ENCODE data around the gene GABRB1.

The GABRB1 gene

DNA sequence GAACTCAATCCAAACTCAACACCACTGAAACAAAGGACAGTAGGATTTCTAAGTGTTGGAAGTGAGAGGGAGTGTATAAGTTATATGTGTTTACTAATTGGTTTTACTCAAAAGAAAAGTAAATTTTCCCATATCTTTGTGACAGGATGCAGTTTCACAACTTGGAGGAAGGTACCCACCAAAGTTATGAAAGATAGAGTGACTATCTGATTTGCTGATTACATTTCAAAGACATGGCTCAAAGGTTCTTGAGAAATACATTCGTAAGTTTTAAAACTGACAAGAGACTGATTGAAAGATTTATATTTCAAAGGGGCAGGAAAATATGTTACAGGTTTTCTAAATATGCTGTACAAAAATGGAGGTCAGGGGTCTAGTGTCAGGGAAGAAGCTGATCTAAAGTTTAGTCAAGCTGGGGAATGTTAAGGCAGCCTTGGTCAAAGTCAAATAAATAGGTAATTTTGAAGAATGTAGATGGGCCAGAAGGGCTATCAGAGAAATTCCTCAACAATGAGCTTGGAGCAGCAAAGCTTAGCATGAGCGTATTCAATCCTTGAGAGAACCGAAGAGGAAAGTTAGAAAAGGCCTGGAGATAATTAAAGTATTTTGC is 441.9 kb downstream of the GABRB1 start:
- Histone ChIP-seq H3K27ac (ENCODE audit: extremely low read depth, low read depth, low read length) (no peak overlapping the region), H3K9me3 (ENCODE audit: control insufficient read depth, insufficient read depth, low read depth, low read length) (no peaks in the 10 kb centered on the region), H3K36me3 (ENCODE audit: control insufficient read depth in 2 of 2, insufficient read depth in 1 of 2, low read length in 2 of 2) (no peaks in the 10 kb centered on the region), H3K4me3 (ENCODE audit: low read depth, low read length) (no peak overlapping the region), H3K4me1 (ENCODE audit: control insufficient read depth, insufficient read depth, low read length) (no peaks in the 10 kb centered on the region)
- POLR2A ChIA-PET = interaction anchor here (0.7 kb wide), 1 partner anchor 15 kb away, joined by 5 read pairs; no protein-coding TSS in a partner anchor
- CTCF ChIA-PET = interaction anchor here (0.8 kb wide), 1 partner anchor 11 kb away, joined by 4 read pairs; no protein-coding TSS in a partner anchor
- no peak for TF ChIP-seq ZNF211 (tag by site-specific recombination; IDR thresholded peaks at IDR 0.05; ENCODE audit: low read depth)
- no peak for TF ChIP-seq ZNF10 (tag by site-specific recombination; IDR thresholded peaks at IDR 0.05)
- no peak for TF ChIP-seq ZNF830 (tag by site-specific recombination; IDR thresholded peaks at IDR 0.05; ENCODE audit: low read depth)
- TF ChIP-seq, protein P1, sequence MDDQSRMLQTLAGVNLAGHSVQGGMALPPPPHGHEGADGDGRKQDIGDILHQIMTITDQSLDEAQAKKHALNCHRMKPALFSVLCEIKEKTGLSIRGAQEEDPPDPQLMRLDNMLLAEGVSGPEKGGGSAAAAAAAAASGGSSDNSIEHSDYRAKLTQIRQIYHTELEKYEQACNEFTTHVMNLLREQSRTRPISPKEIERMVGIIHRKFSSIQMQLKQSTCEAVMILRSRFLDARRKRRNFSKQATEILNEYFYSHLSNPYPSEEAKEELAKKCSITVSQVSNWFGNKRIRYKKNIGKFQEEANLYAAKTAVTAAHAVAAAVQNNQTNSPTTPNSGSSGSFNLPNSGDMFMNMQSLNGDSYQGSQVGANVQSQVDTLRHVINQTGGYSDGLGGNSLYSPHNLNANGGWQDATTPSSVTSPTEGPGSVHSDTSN (CRISPR knock-in tag; IDR thresholded peaks at IDR 0.05) = no peak
- no peak for TF ChIP-seq ZNF366 (tag by site-specific recombination; conservative IDR thresholded peaks at IDR 0.05)
- TF ChIP-seq, protein P2, sequence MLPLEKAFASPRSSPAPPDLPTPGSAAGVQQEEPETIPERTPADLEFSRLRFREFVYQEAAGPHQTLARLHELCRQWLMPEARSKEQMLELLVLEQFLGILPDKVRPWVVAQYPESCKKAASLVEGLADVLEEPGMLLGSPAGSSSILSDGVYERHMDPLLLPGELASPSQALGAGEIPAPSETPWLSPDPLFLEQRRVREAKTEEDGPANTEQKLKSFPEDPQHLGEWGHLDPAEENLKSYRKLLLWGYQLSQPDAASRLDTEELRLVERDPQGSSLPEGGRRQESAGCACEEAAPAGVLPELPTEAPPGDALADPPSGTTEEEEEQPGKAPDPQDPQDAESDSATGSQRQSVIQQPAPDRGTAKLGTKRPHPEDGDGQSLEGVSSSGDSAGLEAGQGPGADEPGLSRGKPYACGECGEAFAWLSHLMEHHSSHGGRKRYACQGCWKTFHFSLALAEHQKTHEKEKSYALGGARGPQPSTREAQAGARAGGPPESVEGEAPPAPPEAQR (tag by site-specific recombination; IDR thresholded peaks at IDR 0.05) = no peak
- TF ChIP-seq TRIM28 (IDR thresholded peaks at IDR 0.05; ENCODE audit: borderline replicate concordance, low read length) = no peak

DNA sequence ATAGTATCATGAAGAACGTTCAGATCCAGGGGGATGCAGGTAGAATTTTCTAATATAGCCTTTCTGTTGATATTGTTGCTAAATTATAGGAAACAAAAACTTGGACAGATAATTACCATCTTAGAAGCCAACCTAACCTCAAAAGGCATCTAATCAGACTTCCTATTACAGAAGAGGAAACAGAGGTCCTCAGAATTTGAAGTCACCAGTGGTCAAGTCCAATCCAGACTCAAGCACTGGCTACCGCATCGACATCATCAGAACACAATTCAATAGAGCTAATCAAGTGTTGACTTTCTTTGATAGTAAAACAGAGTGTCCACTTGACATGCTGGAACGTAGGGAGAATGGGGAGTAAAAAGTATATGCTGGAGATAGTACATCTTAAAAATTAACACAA is 443.4 kb downstream of the GABRB1 start:
- Histone ChIP-seq H3K36me3 (ENCODE audit: control insufficient read depth in 2 of 2, insufficient read depth in 1 of 2, low read length in 2 of 2) (no peaks in the 10 kb centered on the region), H3K27ac (ENCODE audit: extremely low read depth, low read depth, low read length) (no peak overlapping the region), H3K9me3 (ENCODE audit: control insufficient read depth, insufficient read depth, low read depth, low read length) (no peaks in the 10 kb centered on the region), H3K4me1 (ENCODE audit: control insufficient read depth, insufficient read depth, low read length) (no peaks in the 10 kb centered on the region), H3K4me3 (ENCODE audit: low read depth, low read length) (no peak overlapping the region)
- ChIA-PET POLR2A (no interaction called here), CTCF (no interaction called here)
- TF ChIP-seq SCRT1 (tag by site-specific recombination; IDR thresholded peaks at IDR 0.05; ENCODE audit: borderline replicate concordance) (no peak), ZIC2 (tag by site-specific recombination; IDR thresholded peaks at IDR 0.05) (no peak), ZNF626 (tag by site-specific recombination; IDR thresholded peaks at IDR 0.05) (no peak), ZNF248 (tag by site-specific recombination; IDR thresholded peaks at IDR 0.05) (no peak), ZNF211 (tag by site-specific recombination; IDR thresholded peaks at IDR 0.05; ENCODE audit: low read depth) (no peak), GFI1B (tag by site-specific recombination; IDR thresholded peaks at IDR 0.05) (no peak)
- TF ChIP-seq, protein P3, sequence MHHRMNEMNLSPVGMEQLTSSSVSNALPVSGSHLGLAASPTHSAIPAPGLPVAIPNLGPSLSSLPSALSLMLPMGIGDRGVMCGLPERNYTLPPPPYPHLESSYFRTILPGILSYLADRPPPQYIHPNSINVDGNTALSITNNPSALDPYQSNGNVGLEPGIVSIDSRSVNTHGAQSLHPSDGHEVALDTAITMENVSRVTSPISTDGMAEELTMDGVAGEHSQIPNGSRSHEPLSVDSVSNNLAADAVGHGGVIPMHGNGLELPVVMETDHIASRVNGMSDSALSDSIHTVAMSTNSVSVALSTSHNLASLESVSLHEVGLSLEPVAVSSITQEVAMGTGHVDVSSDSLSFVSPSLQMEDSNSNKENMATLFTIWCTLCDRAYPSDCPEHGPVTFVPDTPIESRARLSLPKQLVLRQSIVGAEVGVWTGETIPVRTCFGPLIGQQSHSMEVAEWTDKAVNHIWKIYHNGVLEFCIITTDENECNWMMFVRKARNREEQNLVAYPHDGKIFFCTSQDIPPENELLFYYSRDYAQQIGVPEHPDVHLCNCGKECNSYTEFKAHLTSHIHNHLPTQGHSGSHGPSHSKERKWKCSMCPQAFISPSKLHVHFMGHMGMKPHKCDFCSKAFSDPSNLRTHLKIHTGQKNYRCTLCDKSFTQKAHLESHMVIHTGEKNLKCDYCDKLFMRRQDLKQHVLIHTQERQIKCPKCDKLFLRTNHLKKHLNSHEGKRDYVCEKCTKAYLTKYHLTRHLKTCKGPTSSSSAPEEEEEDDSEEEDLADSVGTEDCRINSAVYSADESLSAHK (tag by site-specific recombination; IDR thresholded peaks at IDR 0.05) = no peak
- TF ChIP-seq, protein P4, sequence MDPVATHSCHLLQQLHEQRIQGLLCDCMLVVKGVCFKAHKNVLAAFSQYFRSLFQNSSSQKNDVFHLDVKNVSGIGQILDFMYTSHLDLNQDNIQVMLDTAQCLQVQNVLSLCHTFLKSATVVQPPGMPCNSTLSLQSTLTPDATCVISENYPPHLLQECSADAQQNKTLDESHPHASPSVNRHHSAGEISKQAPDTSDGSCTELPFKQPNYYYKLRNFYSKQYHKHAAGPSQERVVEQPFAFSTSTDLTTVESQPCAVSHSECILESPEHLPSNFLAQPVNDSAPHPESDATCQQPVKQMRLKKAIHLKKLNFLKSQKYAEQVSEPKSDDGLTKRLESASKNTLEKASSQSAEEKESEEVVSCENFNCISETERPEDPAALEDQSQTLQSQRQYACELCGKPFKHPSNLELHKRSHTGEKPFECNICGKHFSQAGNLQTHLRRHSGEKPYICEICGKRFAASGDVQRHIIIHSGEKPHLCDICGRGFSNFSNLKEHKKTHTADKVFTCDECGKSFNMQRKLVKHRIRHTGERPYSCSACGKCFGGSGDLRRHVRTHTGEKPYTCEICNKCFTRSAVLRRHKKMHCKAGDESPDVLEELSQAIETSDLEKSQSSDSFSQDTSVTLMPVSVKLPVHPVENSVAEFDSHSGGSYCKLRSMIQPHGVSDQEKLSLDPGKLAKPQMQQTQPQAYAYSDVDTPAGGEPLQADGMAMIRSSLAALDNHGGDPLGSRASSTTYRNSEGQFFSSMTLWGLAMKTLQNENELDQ (tag by site-specific recombination; IDR thresholded peaks at IDR 0.05; ENCODE audit: low read depth) = no peak
- TF ChIP-seq, protein P5, sequence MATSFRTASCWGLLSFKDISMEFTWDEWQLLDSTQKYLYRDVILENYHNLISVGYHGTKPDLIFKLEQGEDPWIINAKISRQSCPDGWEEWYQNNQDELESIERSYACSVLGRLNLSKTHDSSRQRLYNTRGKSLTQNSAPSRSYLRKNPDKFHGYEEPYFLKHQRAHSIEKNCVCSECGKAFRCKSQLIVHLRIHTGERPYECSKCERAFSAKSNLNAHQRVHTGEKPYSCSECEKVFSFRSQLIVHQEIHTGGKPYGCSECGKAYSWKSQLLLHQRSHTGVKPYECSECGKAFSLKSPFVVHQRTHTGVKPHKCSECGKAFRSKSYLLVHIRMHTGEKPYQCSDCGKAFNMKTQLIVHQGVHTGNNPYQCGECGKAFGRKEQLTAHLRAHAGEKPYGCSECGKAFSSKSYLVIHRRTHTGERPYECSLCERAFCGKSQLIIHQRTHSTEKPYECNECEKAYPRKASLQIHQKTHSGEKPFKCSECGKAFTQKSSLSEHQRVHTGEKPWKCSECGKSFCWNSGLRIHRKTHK (tag by site-specific recombination; IDR thresholded peaks at IDR 0.05) = no peak
- TF ChIP-seq, protein P6, sequence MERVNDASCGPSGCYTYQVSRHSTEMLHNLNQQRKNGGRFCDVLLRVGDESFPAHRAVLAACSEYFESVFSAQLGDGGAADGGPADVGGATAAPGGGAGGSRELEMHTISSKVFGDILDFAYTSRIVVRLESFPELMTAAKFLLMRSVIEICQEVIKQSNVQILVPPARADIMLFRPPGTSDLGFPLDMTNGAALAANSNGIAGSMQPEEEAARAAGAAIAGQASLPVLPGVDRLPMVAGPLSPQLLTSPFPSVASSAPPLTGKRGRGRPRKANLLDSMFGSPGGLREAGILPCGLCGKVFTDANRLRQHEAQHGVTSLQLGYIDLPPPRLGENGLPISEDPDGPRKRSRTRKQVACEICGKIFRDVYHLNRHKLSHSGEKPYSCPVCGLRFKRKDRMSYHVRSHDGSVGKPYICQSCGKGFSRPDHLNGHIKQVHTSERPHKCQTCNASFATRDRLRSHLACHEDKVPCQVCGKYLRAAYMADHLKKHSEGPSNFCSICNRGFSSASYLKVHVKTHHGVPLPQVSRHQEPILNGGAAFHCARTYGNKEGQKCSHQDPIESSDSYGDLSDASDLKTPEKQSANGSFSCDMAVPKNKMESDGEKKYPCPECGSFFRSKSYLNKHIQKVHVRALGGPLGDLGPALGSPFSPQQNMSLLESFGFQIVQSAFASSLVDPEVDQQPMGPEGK (tag by site-specific recombination; IDR thresholded peaks at IDR 0.05) = no peak
